Adrenal gland (tissue), 12 donors: ENCODE results near the gene DNAH8. TPM values are rescaled to one million over a fixed set of nuclear protein-coding genes. Genes with fewer than 3 reads are reported as not detected.

ENCODE experiments used
- DNase-seq, 7 donors: peaks; one replicate each; pipeline ENCODE4 v3.0.0-alpha.2; 2019 to 2020
- H3K27ac ChIP-seq, 5 donors: fragments of 200-600 bp; sonication (generic) in 4 of 5; 1 replicate in 3 of 5; 2 replicates in 2 of 5; pipeline versions ENCODE4 v1.5.1 to v1.8.0; 2016 to 2020; ENCODE audit warnings: mild to moderate bottlenecking in 1 of 5
- H3K27me3 ChIP-seq: fragments of 200-600 bp; 2 replicates; pipeline ENCODE4 v1.8.0; 2021
- H3K36me3 ChIP-seq, 2 donors: fragments of 200-600 bp; replicated peaks in 1 of 2; 1 replicate in 1 of 2; 2 replicates in 1 of 2; pipeline versions ENCODE4 v1.5.1 to v1.8.0; 2018 to 2022
- H3K4me1 ChIP-seq, 2 donors: fragments of 200-600 bp; replicated peaks in 1 of 2; 1 replicate in 1 of 2; 2 replicates in 1 of 2; pipeline versions ENCODE4 v1.5.1 to v1.8.0; 2018 to 2021
- H3K4me3 ChIP-seq, 4 donors: fragments of 200-600 bp; sonication (generic) in 3 of 4; one replicate each; pipeline ENCODE4 v1.5.1; 2016 to 2018
- H3K9me3 ChIP-seq, 3 donors: fragments of 200-600 bp; sonication (generic) in 1 of 3; replicated peaks in 1 of 3; 1 replicate in 2 of 3; 2 replicates in 1 of 3; pipeline versions ENCODE4 v1.5.1 to v1.8.0; 2016 to 2021
- POLR2A ChIP-seq, 2 donors: fragments of 450-650 bp; IDR thresholded peaks; one replicate each; pipeline ENCODE4 v1.6.1; 2017; ENCODE audit warnings: antibody characterized with exemption in 2 of 2, mild to moderate bottlenecking in 2 of 2, moderate library complexity in 1 of 2
- WGBS, 4 donors: extraction: QIAGEN DNeasy Blood & Tissue Kit in 2 of 4; methylation state at CpG; one replicate each; pipeline versions ENCODE4 v1.1.5 to v1.1.7; 2013 to 2017; 5-methylcytosine and 5-hydroxymethylcytosine counted together
- intact Hi-C, 2 donors: fragments of 100-400 bp; cut with DNase I; formaldehyde crosslinking; loops; one replicate each; pipeline versions ENCODE4 v1.14.1 to v1.15.0; 2022 to 2023
- polyA plus RNA-seq, 3 donors: library from polyadenylated mRNA; stranded (reverse); fragments of 200-250 nt in 2 of 3; fragments of 350-450 nt in 1 of 3; fragmentation: Illumina TruSeq in 1 of 3; extraction: RNeasy Lipid Tissue Mini Kit (QIAGEN cat#74804) in 1 of 3; gene quantifications; one replicate each; pipeline ENCODE4 v1.2.3, GENCODE V29; 2013 to 2014
- total RNA-seq, 9 donors: library from RNA; depleted of rRNA in 4 of 9; stranded (reverse); fragments of >200 nt in 4 of 9; fragments of 120-200 nt in 1 of 9; fragmentation: NEBNext Ultra II Directional in 1 of 9; extraction: Animal tissue kit (Norgen Biotek cat#: 25700) in 1 of 9; gene quantifications; one replicate each; pipeline versions ENCODE4 v1.1.0 to v1.2.4, GENCODE V29; 2013 to 2023
- TF ChIP-seq, protein P1 (sequence below), 6 experiments: fragments of 450-650 bp in 4 of 6; fragments of 200-600 bp in 2 of 6; sonication (generic) in 1 of 6; IDR thresholded peaks; 1 replicate in 5 of 6; 2 replicates in 1 of 6; pipeline versions ENCODE4 v1.5.1 to v1.8.0; 2016 to 2021; ENCODE audit warnings: antibody characterized with exemption in 6 of 6, mild to moderate bottlenecking in 2 of 6, moderate library complexity in 1 of 6
- donor health status: healthy with polysubstance abuse.
- donor health status: Bipolar disorder and iron deficiency.
- donor health status: DM: yes; HTN: yes; CAD: no.
- donor health status: DM: no; HTN: no; CAD: no.
- donor health status: DM: no; HTN: no; CAD: no.
- donor health status: DM: yes; HTN: yes; CAD: no.

DNAH8 gene
- total and polyA plus RNA-seq, 12 donors: under 0.01 to 0.02 TPM; not detected in 10

DNA sequence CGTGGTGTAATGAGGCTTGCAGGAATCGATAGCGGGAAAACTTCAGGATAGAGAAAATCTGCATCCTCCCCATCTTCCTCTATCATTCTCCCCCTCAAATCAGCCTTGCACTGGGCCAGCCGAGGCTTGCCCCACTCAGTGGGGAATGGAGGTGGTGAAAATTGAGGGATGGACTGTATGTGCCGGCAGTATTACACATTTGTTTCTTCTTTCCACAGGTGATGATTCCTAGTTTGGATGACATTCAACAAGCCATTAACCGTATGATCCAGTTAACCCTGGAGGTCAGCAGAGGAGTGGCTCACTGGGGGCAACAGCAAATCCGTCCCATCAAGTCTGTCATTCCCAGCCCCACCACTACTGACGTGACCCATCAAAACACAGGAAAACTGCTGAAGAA lies 100.1 kb downstream of the DNAH8 start:
- no peak for DNase-seq
- no peaks in the 10 kb centered on the region for H3K4me1 ChIP-seq
- H3K27ac ChIP-seq: no peak overlapping the region
- intact Hi-C loops: no loop called here
- WGBS, 4 donors: 82 to 84% (median 83%) methylated on average over 8 of the region's 8 CpGs
- no peaks in the 10 kb centered on the region for H3K9me3 ChIP-seq
- H3K36me3 ChIP-seq: no peaks in the 10 kb centered on the region
- H3K27me3 ChIP-seq: peaks cover 14% of the 10 kb centered on the region
- no peak overlapping the region for H3K4me3 ChIP-seq
- TF ChIP-seq, protein P1, sequence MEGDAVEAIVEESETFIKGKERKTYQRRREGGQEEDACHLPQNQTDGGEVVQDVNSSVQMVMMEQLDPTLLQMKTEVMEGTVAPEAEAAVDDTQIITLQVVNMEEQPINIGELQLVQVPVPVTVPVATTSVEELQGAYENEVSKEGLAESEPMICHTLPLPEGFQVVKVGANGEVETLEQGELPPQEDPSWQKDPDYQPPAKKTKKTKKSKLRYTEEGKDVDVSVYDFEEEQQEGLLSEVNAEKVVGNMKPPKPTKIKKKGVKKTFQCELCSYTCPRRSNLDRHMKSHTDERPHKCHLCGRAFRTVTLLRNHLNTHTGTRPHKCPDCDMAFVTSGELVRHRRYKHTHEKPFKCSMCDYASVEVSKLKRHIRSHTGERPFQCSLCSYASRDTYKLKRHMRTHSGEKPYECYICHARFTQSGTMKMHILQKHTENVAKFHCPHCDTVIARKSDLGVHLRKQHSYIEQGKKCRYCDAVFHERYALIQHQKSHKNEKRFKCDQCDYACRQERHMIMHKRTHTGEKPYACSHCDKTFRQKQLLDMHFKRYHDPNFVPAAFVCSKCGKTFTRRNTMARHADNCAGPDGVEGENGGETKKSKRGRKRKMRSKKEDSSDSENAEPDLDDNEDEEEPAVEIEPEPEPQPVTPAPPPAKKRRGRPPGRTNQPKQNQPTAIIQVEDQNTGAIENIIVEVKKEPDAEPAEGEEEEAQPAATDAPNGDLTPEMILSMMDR (IDR thresholded peaks at IDR 0.05): no peak
- TF ChIP-seq POLR2A (IDR thresholded peaks at IDR 0.05): no peak

DNA sequence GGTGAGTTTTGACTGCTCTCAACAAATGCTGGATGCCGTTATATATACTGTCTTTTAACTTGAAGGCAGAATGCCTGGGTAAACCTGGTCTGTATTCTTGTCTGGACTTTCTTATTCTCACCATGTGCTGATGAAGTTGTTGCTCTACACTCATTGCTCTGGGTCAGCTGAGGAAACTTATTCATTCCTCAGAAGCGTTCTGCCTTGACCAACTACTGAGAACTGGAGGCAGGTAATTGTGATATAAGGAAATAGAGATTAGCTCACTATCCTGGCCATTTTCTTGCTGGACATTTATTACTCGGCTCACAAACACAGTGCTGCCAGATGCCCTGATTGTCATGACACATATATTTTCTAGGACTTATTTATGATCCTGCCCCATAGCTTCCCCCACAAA lies 103.6 kb downstream of the DNAH8 start:
- no peak for DNase-seq
- WGBS, 4 donors: 56 to 66% (median 66%) methylated on average over 3 of the region's 3 CpGs
- no peaks in the 10 kb centered on the region for H3K36me3 ChIP-seq
- no peak overlapping the region for H3K4me3 ChIP-seq
- no peaks in the 10 kb centered on the region for H3K9me3 ChIP-seq
- TF ChIP-seq POLR2A (IDR thresholded peaks at IDR 0.05): no peak
- TF ChIP-seq, protein P1 (IDR thresholded peaks at IDR 0.05): no peak
- no peak overlapping the region for H3K27ac ChIP-seq
- H3K27me3 ChIP-seq: peaks cover 5% of the 10 kb centered on the region
- intact Hi-C loops: no loop called here
- no peaks in the 10 kb centered on the region for H3K4me1 ChIP-seq

DNA sequence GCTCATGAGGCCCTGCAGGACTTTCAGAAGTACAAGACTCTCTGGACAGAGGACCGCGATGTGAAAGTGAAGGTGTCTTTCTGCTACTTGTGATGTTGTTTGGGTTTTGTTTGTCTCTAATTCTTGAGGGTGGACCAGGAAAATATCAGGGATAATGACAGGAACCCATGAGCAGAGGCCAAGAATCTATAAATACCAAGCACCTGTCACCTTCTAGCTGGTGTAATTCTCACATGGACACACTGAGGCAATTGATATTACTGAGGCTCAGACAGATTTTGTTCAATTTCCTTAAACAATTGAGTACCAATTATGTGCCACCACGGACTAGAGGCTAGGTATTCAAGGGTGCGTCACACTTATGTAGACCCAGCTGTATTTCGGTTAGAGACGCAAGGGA lies 107.9 kb downstream of the DNAH8 start:
- DNase-seq: no peak
- intact Hi-C loops: no loop called here
- Histone ChIP-seq H3K4me3 (no peak overlapping the region), H3K27ac (no peak overlapping the region), H3K4me1 (no peaks in the 10 kb centered on the region), H3K9me3 (no peaks in the 10 kb centered on the region), H3K36me3 (no peaks in the 10 kb centered on the region), H3K27me3 (no peaks in the 10 kb centered on the region)
- 81 to 93% (median 88%) methylated on average over 6 of the region's 6 CpGs for WGBS, 4 donors
- TF ChIP-seq POLR2A (IDR thresholded peaks at IDR 0.05): no peak
- TF ChIP-seq, protein P1 (IDR thresholded peaks at IDR 0.05): no peak

DNA sequence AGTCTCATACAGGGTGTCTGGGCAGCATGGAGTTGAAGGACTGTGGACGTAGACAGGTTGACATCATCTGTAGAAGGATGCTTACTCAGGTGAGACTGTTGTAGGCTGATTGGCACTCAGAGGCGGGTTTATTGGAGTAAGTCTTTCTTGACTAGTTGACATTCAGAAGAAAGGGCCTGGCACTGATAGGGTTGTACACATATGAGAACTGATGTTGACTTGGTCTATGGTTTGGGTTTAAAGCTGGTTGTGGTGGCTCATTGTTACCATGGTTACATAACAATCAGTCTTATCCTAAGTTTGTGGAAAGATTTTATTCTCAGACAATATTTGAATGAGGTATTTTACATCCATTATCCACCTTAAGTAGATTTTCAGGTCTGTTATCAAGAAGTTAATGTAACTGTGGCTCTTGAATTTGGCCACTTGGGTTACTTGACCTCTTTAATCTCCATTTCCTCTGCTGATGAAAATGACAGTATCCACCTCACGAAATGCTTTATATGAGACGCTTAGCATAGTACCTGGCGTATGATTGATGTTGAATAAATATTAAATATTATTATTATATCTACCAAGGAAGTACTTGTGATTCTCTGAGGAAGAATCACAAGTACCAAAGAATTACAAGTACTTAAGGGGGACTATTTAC lies 109.3 kb downstream of the DNAH8 start:
- no peak for TF ChIP-seq POLR2A (IDR thresholded peaks at IDR 0.05)
- TF ChIP-seq, protein P1 (IDR thresholded peaks at IDR 0.05): no peak
- Histone ChIP-seq H3K4me3 (no peak overlapping the region), H3K4me1 (no peaks in the 10 kb centered on the region), H3K9me3 (no peaks in the 10 kb centered on the region), H3K27ac (no peak overlapping the region), H3K36me3 (no peaks in the 10 kb centered on the region), H3K27me3 (no peaks in the 10 kb centered on the region)
- DNase-seq: no peak
- intact Hi-C loops: no loop called here
- 78 to 88% (median 80%) methylated on average over 5 of the region's 5 CpGs for WGBS, 4 donors
